HepG2 (cell line): ENCODE measurements around the gene PKP3. TPM values are rescaled to one million over a fixed set of nuclear protein-coding genes. Genes with fewer than 3 reads are reported as not detected.
A peak's percentile ranks its signal among the peaks of the same experiment; 100 is the strongest.

Experiments
- CC2D1A ChIP-seq: sonication (generic); formaldehyde crosslinking; IDR thresholded peaks from 2 replicates; pipeline ENCODE4 v1.8.1; 2023; ENCODE audit warnings: mild to moderate bottlenecking, missing genetic modification reagents
- CHD4 ChIP-seq: fragments of 200-600 bp; sonication (generic); IDR thresholded peaks from 2 replicates; pipeline ENCODE4 v1.7.0; 2017; ENCODE audit warnings: mild to moderate bottlenecking, low read length, borderline replicate concordance
- EP300 ChIP-seq, 3 experiments: sonication (generic) in 1 of 3; formaldehyde crosslinking in 1 of 3; IDR thresholded peaks; 2 replicates each; pipeline versions ENCODE4 v1.5.1 to v1.6.1; 2011 to 2020; ENCODE audit warnings: low read depth in 2 of 3, low read length in 2 of 3, borderline replicate concordance in 1 of 3, improper control_type of control experiment in 1 of 3, mild to moderate bottlenecking in 1 of 3, missing genetic modification reagents in 1 of 3, moderate library complexity in 1 of 3
- FOXA3 ChIP-seq: IDR thresholded peaks from 2 replicates; pipeline ENCODE4 v1.6.1; 2016; ENCODE audit warnings: missing genetic modification reagents, missing compliant biosample characterization
- HOXA5 ChIP-seq: sonication (generic); formaldehyde crosslinking; IDR thresholded peaks from 2 replicates; pipeline ENCODE4 v1.4.0; 2020; ENCODE audit warnings: missing genetic modification reagents
- IKZF1 ChIP-seq: fragments of 450-650 bp; IDR thresholded peaks from 2 replicates; pipeline ENCODE4 v1.7.1; 2016
- NFATC3 ChIP-seq: sonication (generic); formaldehyde crosslinking; IDR thresholded peaks from 2 replicates; pipeline ENCODE4 v1.5.1; 2020; ENCODE audit warnings: mild to moderate bottlenecking, missing genetic modification reagents
- PCBP2 ChIP-seq: fragments of 200-400 bp; formaldehyde crosslinking; optimal IDR thresholded peaks from 2 replicates; pipeline ENCODE3; 2018; ENCODE audit warnings: low read length, low read depth; ENCODE audit not compliant: poor library complexity, severe bottlenecking
- RARG ChIP-seq: sonication (generic); formaldehyde crosslinking; IDR thresholded peaks from 2 replicates; pipeline ENCODE4 v1.4.0; 2020; ENCODE audit warnings: low read depth, mild to moderate bottlenecking, missing genetic modification reagents
- RBM39 ChIP-seq: fragments of 200-400 bp; formaldehyde crosslinking; IDR thresholded peaks from one replicate; pipeline ENCODE4 v1.6.1; 2018; ENCODE audit warnings: antibody characterized with exemption, mild to moderate bottlenecking, low read depth, low read length; ENCODE audit not compliant: poor library complexity, severe bottlenecking
- RNF2 ChIP-seq: fragments of 450-650 bp; conservative IDR thresholded peaks from 2 replicates; pipeline ENCODE4 v1.6.1; 2016; ENCODE audit warnings: low read depth
- SYNCRIP ChIP-seq: fragments of 200-400 bp; formaldehyde crosslinking; IDR thresholded peaks from 2 replicates; pipeline ENCODE4 v1.6.1; 2018; ENCODE audit warnings: mild to moderate bottlenecking, low read depth, low read length; ENCODE audit not compliant: insufficient read depth
- TAF15 ChIP-seq: fragments of 200-400 bp; formaldehyde crosslinking; IDR thresholded peaks from one replicate; pipeline ENCODE4 v1.6.1; 2018; ENCODE audit warnings: mild to moderate bottlenecking, low read depth, low read length; ENCODE audit not compliant: poor library complexity, severe bottlenecking
- TOPORS ChIP-seq: sonication (generic); formaldehyde crosslinking; IDR thresholded peaks from 2 replicates; pipeline ENCODE4 v1.8.0; 2023; ENCODE audit warnings: mild to moderate bottlenecking, missing genetic modification reagents
- U2AF1 ChIP-seq: fragments of 200-400 bp; formaldehyde crosslinking; optimal IDR thresholded peaks from 2 replicates; pipeline ENCODE3; 2017; ENCODE audit warnings: mild to moderate bottlenecking, low read depth, low read length
- ZFAT ChIP-seq: sonication (generic); formaldehyde crosslinking; conservative IDR thresholded peaks from 2 replicates; pipeline ENCODE4 v1.8.1; 2023; ENCODE audit warnings: missing genetic modification reagents, inconsistent platforms
- ZMAT3 ChIP-seq: sonication (generic); formaldehyde crosslinking; conservative IDR thresholded peaks from 2 replicates; pipeline ENCODE4 v1.7.0; 2021; ENCODE audit warnings: missing genetic modification reagents
- ZNF20 ChIP-seq: sonication (generic); formaldehyde crosslinking; IDR thresholded peaks from 2 replicates; pipeline ENCODE4 v1.4.0; 2020; ENCODE audit warnings: mild to moderate bottlenecking, moderate library complexity, missing genetic modification reagents
- ZNF24 ChIP-seq: fragments of 450-650 bp; IDR thresholded peaks from 2 replicates; pipeline ENCODE4 v1.6.1; 2017; ENCODE audit warnings: antibody characterized with exemption, mild to moderate bottlenecking
- ZNF296 ChIP-seq: sonication (generic); formaldehyde crosslinking; conservative IDR thresholded peaks from 2 replicates; pipeline ENCODE4 v1.5.0; 2020; ENCODE audit warnings: mild to moderate bottlenecking, missing genetic modification reagents
- ZNF337 ChIP-seq: sonication (generic); formaldehyde crosslinking; IDR thresholded peaks from 2 replicates; pipeline ENCODE4 v1.5.1; 2020; ENCODE audit warnings: missing genetic modification reagents, low read depth, mild to moderate bottlenecking, borderline replicate concordance
- ZNF549 ChIP-seq: sonication (generic); formaldehyde crosslinking; IDR thresholded peaks from 2 replicates; pipeline ENCODE4 v1.5.0; 2020; ENCODE audit warnings: missing genetic modification reagents
- ZNF629 ChIP-seq: sonication (generic); formaldehyde crosslinking; conservative IDR thresholded peaks from 2 replicates; pipeline ENCODE4 v1.5.0; 2020; ENCODE audit warnings: missing genetic modification reagents
- ZNF773 ChIP-seq: sonication (generic); formaldehyde crosslinking; IDR thresholded peaks from 2 replicates; pipeline ENCODE4 v1.4.0; 2020; ENCODE audit warnings: missing genetic modification reagents, borderline replicate concordance
- ZSCAN22 ChIP-seq: sonication (generic); formaldehyde crosslinking; IDR thresholded peaks from 2 replicates; pipeline ENCODE4 v1.4.0; 2020; ENCODE audit warnings: mild to moderate bottlenecking, missing genetic modification reagents
- ZSCAN9 ChIP-seq: IDR thresholded peaks from 2 replicates; pipeline ENCODE4 v1.6.1; 2016; ENCODE audit warnings: borderline replicate concordance
- polyA plus RNA-seq, 8 experiments: library from polyadenylated mRNA; depleted of rRNA in 3 of 8; stranded (reverse) in 7 of 8; unstranded in 1 of 8; fragments of >200 nt; fragmentation: Illumina TruSeq in 4 of 8; extraction: Trizol in 4 of 8; gene quantifications; 2 replicates each; pipeline versions ENCODE4 v1.2.1 to v1.2.3, GENCODE V29; 2011 to 2016; ENCODE audit warnings: low read depth in 4 of 8, missing spikeins in 1 of 8, mixed read lengths in 1 of 8; ENCODE audit not compliant: insufficient read depth in 1 of 8
- total RNA-seq, 5 experiments: library from RNA; depleted of rRNA; stranded (reverse); fragments of >200 nt; fragmentation: Illumina TruSeq; extraction: Trizol; gene quantifications; 2 replicates each; pipeline ENCODE4 v1.2.3, GENCODE V29; 2016; ENCODE audit warnings: low read depth in 1 of 5
- TF ChIP-seq, protein P1 (sequence below): sonication (generic); formaldehyde crosslinking; IDR thresholded peaks from 2 replicates; pipeline ENCODE4 v1.5.0; 2020; ENCODE audit warnings: mild to moderate bottlenecking, missing genetic modification reagents, borderline replicate concordance
- TF ChIP-seq, protein P2 (sequence below): sonication (generic); IDR thresholded peaks from 2 replicates; pipeline ENCODE4 v1.6.1; 2016; ENCODE audit warnings: low read depth, borderline replicate concordance

Gene PKP3
- total and polyA plus RNA-seq, 2 of the 13 experiments (the other 11 are each of a cell fraction or from before 2014, with no cell fraction given) = 18.0 to 28.7 TPM

DNA sequence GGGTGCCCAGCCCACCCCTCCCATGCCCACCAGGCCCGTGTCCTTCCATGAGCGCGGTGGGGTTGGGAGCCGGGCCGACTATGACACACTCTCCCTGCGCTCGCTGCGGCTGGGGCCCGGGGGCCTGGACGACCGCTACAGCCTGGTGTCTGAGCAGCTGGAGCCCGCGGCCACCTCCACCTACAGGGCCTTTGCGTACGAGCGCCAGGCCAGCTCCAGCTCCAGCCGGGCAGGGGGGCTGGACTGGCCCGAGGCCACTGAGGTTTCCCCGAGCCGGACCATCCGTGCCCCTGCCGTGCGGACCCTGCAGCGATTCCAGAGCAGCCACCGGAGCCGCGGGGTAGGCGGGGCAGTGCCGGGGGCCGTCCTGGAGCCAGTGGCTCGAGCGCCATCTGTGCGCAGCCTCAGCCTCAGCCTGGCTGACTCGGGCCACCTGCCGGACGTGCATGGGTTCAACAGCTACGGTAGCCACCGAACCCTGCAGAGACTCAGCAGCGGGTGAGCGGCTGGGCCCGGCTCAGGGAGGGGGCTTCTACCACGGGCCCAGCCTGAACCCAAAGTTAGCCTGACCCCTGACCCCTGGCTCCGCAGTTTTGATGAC lies 3.0 kb downstream of the PKP3 start (continued):
- TF ChIP-seq, protein P1, sequence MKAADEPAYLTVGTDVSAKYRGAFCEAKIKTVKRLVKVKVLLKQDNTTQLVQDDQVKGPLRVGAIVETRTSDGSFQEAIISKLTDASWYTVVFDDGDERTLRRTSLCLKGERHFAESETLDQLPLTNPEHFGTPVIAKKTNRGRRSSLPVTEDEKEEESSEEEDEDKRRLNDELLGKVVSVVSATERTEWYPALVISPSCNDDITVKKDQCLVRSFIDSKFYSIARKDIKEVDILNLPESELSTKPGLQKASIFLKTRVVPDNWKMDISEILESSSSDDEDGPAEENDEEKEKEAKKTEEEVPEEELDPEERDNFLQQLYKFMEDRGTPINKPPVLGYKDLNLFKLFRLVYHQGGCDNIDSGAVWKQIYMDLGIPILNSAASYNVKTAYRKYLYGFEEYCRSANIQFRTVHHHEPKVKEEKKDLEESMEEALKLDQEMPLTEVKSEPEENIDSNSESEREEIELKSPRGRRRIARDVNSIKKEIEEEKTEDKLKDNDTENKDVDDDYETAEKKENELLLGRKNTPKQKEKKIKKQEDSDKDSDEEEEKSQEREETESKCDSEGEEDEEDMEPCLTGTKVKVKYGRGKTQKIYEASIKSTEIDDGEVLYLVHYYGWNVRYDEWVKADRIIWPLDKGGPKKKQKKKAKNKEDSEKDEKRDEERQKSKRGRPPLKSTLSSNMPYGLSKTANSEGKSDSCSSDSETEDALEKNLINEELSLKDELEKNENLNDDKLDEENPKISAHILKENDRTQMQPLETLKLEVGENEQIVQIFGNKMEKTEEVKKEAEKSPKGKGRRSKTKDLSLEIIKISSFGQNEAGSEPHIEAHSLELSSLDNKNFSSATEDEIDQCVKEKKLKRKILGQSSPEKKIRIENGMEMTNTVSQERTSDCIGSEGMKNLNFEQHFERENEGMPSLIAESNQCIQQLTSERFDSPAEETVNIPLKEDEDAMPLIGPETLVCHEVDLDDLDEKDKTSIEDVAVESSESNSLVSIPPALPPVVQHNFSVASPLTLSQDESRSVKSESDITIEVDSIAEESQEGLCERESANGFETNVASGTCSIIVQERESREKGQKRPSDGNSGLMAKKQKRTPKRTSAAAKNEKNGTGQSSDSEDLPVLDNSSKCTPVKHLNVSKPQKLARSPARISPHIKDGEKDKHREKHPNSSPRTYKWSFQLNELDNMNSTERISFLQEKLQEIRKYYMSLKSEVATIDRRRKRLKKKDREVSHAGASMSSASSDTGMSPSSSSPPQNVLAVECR (CRISPR knock-in tag) = peak; percentile 79
- TF ChIP-seq ZMAT3 (CRISPR knock-in tag) (no peak), TAF15 (no peak), CC2D1A (CRISPR knock-in tag) (no peak), U2AF1 (no peak), ZFAT (CRISPR knock-in tag) (no peak), ZNF24 (no peak), ZNF296 (CRISPR knock-in tag) (no peak), ZNF629 (CRISPR knock-in tag) (no peak), ZNF20 (CRISPR knock-in tag) (no peak), TOPORS (no peak), ZNF773 (CRISPR knock-in tag) (no peak), EP300 (IDR thresholded peaks at IDR 0.05; ENCODE audit: low read depth in 2 of 2, low read length in 2 of 2) (no peak), EP300 (CRISPR knock-in tag; IDR thresholded peaks at IDR 0.05; ENCODE audit: borderline replicate concordance) (no peak), RBM39 (no peak), NFATC3 (CRISPR knock-in tag) (no peak), ZNF549 (CRISPR knock-in tag) (no peak), ZNF337 (CRISPR knock-in tag) (0 out of 2 replicates have a peak, but pooled peaks have one; percentile 33), FOXA3 (CRISPR knock-in tag) (peak; percentile 36; the same call in 1 of the 2 replicates), RARG (CRISPR knock-in tag) (no peak), SYNCRIP (no peak), ZSCAN22 (CRISPR knock-in tag) (no peak), CHD4 (no peak), ZSCAN9 (CRISPR knock-in tag) (no peak), PCBP2 (no peak), HOXA5 (CRISPR knock-in tag) (no peak), RNF2 (peak; percentile 46; the same call in 1 of the 2 replicates), IKZF1 (no peak)
- TF ChIP-seq, protein P2, sequence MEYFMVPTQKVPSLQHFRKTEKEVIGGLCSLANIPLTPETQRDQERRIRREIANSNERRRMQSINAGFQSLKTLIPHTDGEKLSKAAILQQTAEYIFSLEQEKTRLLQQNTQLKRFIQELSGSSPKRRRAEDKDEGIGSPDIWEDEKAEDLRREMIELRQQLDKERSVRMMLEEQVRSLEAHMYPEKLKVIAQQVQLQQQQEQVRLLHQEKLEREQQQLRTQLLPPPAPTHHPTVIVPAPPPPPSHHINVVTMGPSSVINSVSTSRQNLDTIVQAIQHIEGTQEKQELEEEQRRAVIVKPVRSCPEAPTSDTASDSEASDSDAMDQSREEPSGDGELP = peak; percentile 49; the same call in 1 of the 2 replicates
